Endothelial cell of umbilical vein (primary cell): ENCODE results near the gene CLIC6. TPM values are rescaled to one million over a fixed set of nuclear protein-coding genes. Genes with fewer than 3 reads are reported as not detected.

Experiments
- BruUV-seq: library from RNA; stranded (reverse); fragments of 400-500 nt; replicated peaks from 2 replicates; lab custom pipeline; 2021; lab: Mats Ljungman, UMichigan
- CTCF ChIA-PET: fragments of 300-600, 350-600 bp; sonication (Branson Sonifier 250); formaldehyde crosslinking; loops from one replicate; lab custom pipeline; 2021; ENCODE audit warnings: antibody characterized with exemption, inconsistent platforms; lab: Charles Lee
- POLR2A ChIA-PET: fragments of 300-600, 350-600 bp; sonication (Branson Sonifier 250); formaldehyde crosslinking; loops from one replicate; lab custom pipeline; 2021; ENCODE audit warnings: antibody characterized with exemption, inconsistent platforms; lab: Charles Lee
- DNase-seq: peaks from one replicate; pipeline ENCODE4 v3.0.0-alpha.2; 2011; ENCODE audit warnings: low read depth, low spot score
- FAIRE-seq: peaks from 2 replicates; lab custom pipeline; 2011; peaks lifted over from hg19 to GRCh38; lab: Jason Lieb, UNC
- H2AFZ ChIP-seq: 2 replicates; pipeline ENCODE4 v1.6.0; 2012; ENCODE audit warnings: low read depth, low read length, control low read depth, inconsistent platforms
- H3K27ac ChIP-seq: 2 replicates; pipeline ENCODE4 v1.5.1; 2011; ENCODE audit warnings: low read depth, mild to moderate bottlenecking, control low read depth, low read length, moderate library complexity; ENCODE audit not compliant: insufficient read depth
- H3K27me3 ChIP-seq, 2 experiments: 2 replicates each; pipeline versions ENCODE4 v1.6.0 to v1.6.1; 2011; ENCODE audit warnings: low read length in 2 of 2, mixed read lengths in 1 of 2; ENCODE audit not compliant: control insufficient read depth in 2 of 2, insufficient read depth in 2 of 2
- H3K36me3 ChIP-seq, 2 experiments: 2 replicates in 1 of 2; 3 replicates in 1 of 2; pipeline ENCODE4 v1.5.1; 2011; ENCODE audit warnings: low read length in 2 of 2, mild to moderate bottlenecking in 1 of 2, moderate library complexity in 1 of 2; ENCODE audit not compliant: control insufficient read depth in 2 of 2, insufficient read depth in 2 of 2; ENCODE audit errors: extremely low read depth in 1 of 2
- H3K4me1 ChIP-seq: 3 replicates; pipeline ENCODE4 v1.5.1; 2011; ENCODE audit warnings: mild to moderate bottlenecking, low read length; ENCODE audit not compliant: control insufficient read depth, insufficient read depth; ENCODE audit errors: extremely low read depth
- H3K4me2 ChIP-seq: 2 replicates; pipeline ENCODE4 v1.6.1; 2011; ENCODE audit warnings: low read length, control low read depth, mixed read lengths; ENCODE audit not compliant: insufficient read depth
- H3K4me3 ChIP-seq, 3 experiments: fragments of 200-600 bp in 1 of 3; sonication (generic), shearing (Covaris generic) in 1 of 3; replicated peaks in 1 of 3; 2 replicates each; pipeline ENCODE4 v1.5.1; 2011 to 2016; ENCODE audit warnings: control low read depth in 3 of 3, low read length in 3 of 3, mild to moderate bottlenecking in 2 of 3, inconsistent platforms in 1 of 3, low read depth in 1 of 3, moderate library complexity in 1 of 3; ENCODE audit not compliant: insufficient read depth in 1 of 3
- H3K79me2 ChIP-seq: 2 replicates; pipeline ENCODE4 v1.6.0; 2012; ENCODE audit warnings: low read length, inconsistent platforms; ENCODE audit not compliant: control insufficient read depth, insufficient read depth
- H3K9ac ChIP-seq: replicated peaks from 2 replicates; pipeline ENCODE3; 2011; ENCODE audit warnings: low read length, control low read depth; ENCODE audit not compliant: insufficient read depth; ENCODE audit errors: extremely low read depth
- H3K9me1 ChIP-seq: replicated peaks from 3 replicates; pipeline ENCODE4 v1.6.0; 2011; ENCODE audit warnings: mild to moderate bottlenecking, low read length; ENCODE audit not compliant: control insufficient read depth, insufficient read depth; ENCODE audit errors: extremely low read depth
- H3K9me3 ChIP-seq: replicated peaks from 2 replicates; pipeline ENCODE4 v1.5.1; 2012; ENCODE audit warnings: low read length, inconsistent platforms; ENCODE audit not compliant: control insufficient read depth, insufficient read depth
- H4K20me1 ChIP-seq: replicated peaks from 2 replicates; pipeline ENCODE3; 2011; ENCODE audit warnings: mild to moderate bottlenecking, low read length; ENCODE audit not compliant: control insufficient read depth, insufficient read depth; ENCODE audit errors: extremely low read depth
- CTCF ChIP-seq, 2 donors: IDR thresholded peaks; 1 replicate in 1 of 2; 2 replicates in 1 of 2; pipeline ENCODE4 v1.5.1; 2011; ENCODE audit warnings: low read length in 2 of 2, mild to moderate bottlenecking in 2 of 2, moderate library complexity in 2 of 2, control low read depth in 1 of 2, inconsistent platforms in 1 of 2, low read depth in 1 of 2; ENCODE audit not compliant: insufficient read depth in 1 of 2; ENCODE audit errors: extremely low read depth in 1 of 2
- EZH2 ChIP-seq: IDR thresholded peaks from 2 replicates; pipeline ENCODE4 v1.6.1; 2012; ENCODE audit warnings: borderline replicate concordance, low read depth, mild to moderate bottlenecking, moderate library complexity, low read length, inconsistent platforms; ENCODE audit not compliant: severe bottlenecking
- FOS ChIP-seq: IDR thresholded peaks from 2 replicates; pipeline ENCODE4 v1.6.1; 2011; ENCODE audit warnings: mild to moderate bottlenecking, low read length, moderate library complexity, borderline replicate concordance; ENCODE audit not compliant: insufficient read depth
- GATA2 ChIP-seq: IDR thresholded peaks from 2 replicates; pipeline ENCODE4 v1.7.0; 2011; ENCODE audit warnings: low read depth, mild to moderate bottlenecking, moderate library complexity, mixed read lengths, low read length; ENCODE audit not compliant: insufficient read length, insufficient read depth
- JUN ChIP-seq: IDR thresholded peaks from 2 replicates; pipeline ENCODE4 v1.6.1; 2011; ENCODE audit warnings: borderline replicate concordance, low read depth; ENCODE audit not compliant: insufficient read length, insufficient read depth
- MYC ChIP-seq: IDR thresholded peaks from one replicate; pipeline ENCODE4 v1.6.1; 2011; ENCODE audit warnings: mild to moderate bottlenecking, low read depth, low read length
- POLR2A ChIP-seq: IDR thresholded peaks from 2 replicates; pipeline ENCODE4 v1.6.1; 2012; ENCODE audit warnings: low read depth, mild to moderate bottlenecking, control low read depth, low read length
- POLR2AphosphoS5 ChIP-seq: IDR thresholded peaks from 2 replicates; pipeline ENCODE4 v1.6.1; 2012; ENCODE audit warnings: low read depth, mild to moderate bottlenecking, control low read depth, low read length, moderate library complexity; ENCODE audit not compliant: insufficient read depth
- dilution Hi-C: fragments of 300-500 bp; cut with MboI; formaldehyde crosslinking; loops from one replicate; pipeline ENCODE4 v1.15.0; 2019; ENCODE audit warnings: low sequenced_read_pairs; ENCODE audit not compliant: extremely low pct_ligation_motif_present
- intact Hi-C: fragments of 100-400 bp; cut with micrococcal nuclease; formaldehyde crosslinking; loops from one replicate; pipeline ENCODE4 v1.10.0; 2022
- polyA plus RNA-seq, 4 experiments: library from polyadenylated mRNA; depleted of rRNA in 3 of 4; stranded (reverse) in 3 of 4; unstranded in 1 of 4; fragments of >200 nt; gene quantifications; 2 replicates each; pipeline versions ENCODE4 v1.2.1 to v1.2.3, GENCODE V29; 2011 to 2012; ENCODE audit warnings: missing spikeins in 1 of 4
- total RNA-seq: library from RNA; stranded (reverse); gene quantifications from 2 replicates; pipeline ENCODE4 v1.2.3, GENCODE V29; 2021

CLIC6 gene
- total and polyA plus RNA-seq, 2 donors (not counting 3 experiments of a cell fraction or from before 2014, with no cell fraction given) = not detected

- Histone ChIP-seq H3K9me1 (no peaks in the 10 kb centered on the region), H3K9ac (no peak overlapping the region), H3K36me3 (no peaks in the 10 kb centered on the region), H3K27ac (no peak overlapping the region), H3K4me1 (no peaks in the 10 kb centered on the region), H3K9me3 (no peaks in the 10 kb centered on the region), H2AFZ (no peak overlapping the region), H3K4me2 (no peak overlapping the region), H3K4me3 (no peak overlapping the region), H4K20me1 (no peaks in the 10 kb centered on the region), H3K27me3 (peaks cover 22 to 41% of the 10 kb centered on the region in 2 experiments), H3K79me2 (no peaks in the 10 kb centered on the region)
- ChIA-PET CTCF (no interaction called here), POLR2A (no interaction called here)
- intact Hi-C loops = no loop called here
- dilution Hi-C loops = no loop called here
- TF ChIP-seq CTCF (IDR thresholded peaks at IDR 0.05; ENCODE audit: extremely low read depth in 1 of 2, insufficient read depth in 1 of 2, low read depth in 1 of 2, low read length in 2 of 2) (no peak), GATA2 (no peak), POLR2A (no peak), MYC (no peak), FOS (no peak), POLR2AphosphoS5 (no peak), EZH2 (no peak), JUN (no peak)
- FAIRE-seq (no peak), DNase-seq (no peak)
- BruUV-seq = no TSS peak
Observed at GRCh38 chr21:34740198-34740597, 71.4 kb downstream of the CLIC6 start.
